Aorta (tissue), 5 donors: ENCODE data around the gene ZBP1. TPM values are rescaled to one million over a fixed set of nuclear protein-coding genes. Genes with fewer than 3 reads are reported as not detected.

ENCODE experiments used
- ATAC-seq: fragments of 200-7000 bp; cut with Tn5 transposase; one replicate; pipeline ENCODE4 v1.9.1; 2022; ENCODE audit warnings: moderate library complexity; ENCODE audit not compliant: low FRiP score
- DNase-seq, 2 donors: peaks; one replicate each; pipeline ENCODE4 v3.0.0-alpha.2; 2020
- H3K27ac ChIP-seq, 2 donors: one replicate each; pipeline ENCODE4 v1.5.1; 2013; ENCODE audit warnings: low read length in 2 of 2, mild to moderate bottlenecking in 2 of 2, moderate library complexity in 2 of 2, control low read depth in 1 of 2, inconsistent platforms in 1 of 2, low read depth in 1 of 2
- H3K27me3 ChIP-seq, 2 donors: one replicate each; pipeline ENCODE4 v1.6.1; 2013; ENCODE audit warnings: control low read depth in 1 of 2, low read length in 1 of 2, mild to moderate bottlenecking in 1 of 2, moderate library complexity in 1 of 2; ENCODE audit not compliant: insufficient read depth in 2 of 2, control insufficient read depth in 1 of 2
- H3K36me3 ChIP-seq, 2 donors: one replicate each; pipeline ENCODE4 v1.6.1; 2013; ENCODE audit warnings: control low read depth in 1 of 2, low read length in 1 of 2, mild to moderate bottlenecking in 1 of 2; ENCODE audit not compliant: insufficient read depth in 2 of 2, control insufficient read depth in 1 of 2
- H3K4me1 ChIP-seq, 2 donors: one replicate each; pipeline ENCODE4 v1.6.1; 2013; ENCODE audit warnings: low read length in 2 of 2, control low read depth in 1 of 2, mild to moderate bottlenecking in 1 of 2, moderate library complexity in 1 of 2; ENCODE audit not compliant: insufficient read depth in 2 of 2, control insufficient read depth in 1 of 2
- H3K4me3 ChIP-seq, 2 donors: one replicate each; pipeline ENCODE4 v1.5.1; 2013; ENCODE audit warnings: low read length in 2 of 2, control low read depth in 1 of 2, mild to moderate bottlenecking in 1 of 2
- H3K9me3 ChIP-seq: one replicate; pipeline ENCODE4 v1.6.1; 2013; ENCODE audit warnings: mild to moderate bottlenecking, low read length; ENCODE audit not compliant: control insufficient read depth
- WGBS, 2 donors: extraction: QIAGEN DNeasy Blood & Tissue Kit; methylation state at CpG; one replicate each; pipeline ENCODE4 v1.1.7; 2013; 5-methylcytosine and 5-hydroxymethylcytosine counted together
- intact Hi-C, 2 donors: fragments of 100-400 bp; cut with DNase I; formaldehyde crosslinking; loops; one replicate each; pipeline versions ENCODE4 v1.14.2 to v1.15.0; 2022
- polyA plus RNA-seq, 2 donors: library from polyadenylated mRNA; stranded (reverse); fragments of 200-250 nt; gene quantifications; one replicate each; pipeline ENCODE4 v1.2.3, GENCODE V29; 2013
- total RNA-seq, 2 donors: library from RNA; stranded (reverse); fragmentation: NEBNext Ultra II Directional; extraction: Animal tissue kit (Norgen Biotek cat#: 25700); gene quantifications; one replicate each; pipeline ENCODE4 v1.2.1, GENCODE V29; 2021
- donor health status: healthy with polysubstance abuse.
- donor health status: Bipolar disorder and iron deficiency.
- donor health status: DM: no; HTN: no; CAD: no.
- donor health status: DM: no; HTN: no; CAD: no.
- donor health status: DM: yes; HTN: yes; CAD: no.

The ZBP1 gene
- total and polyA plus RNA-seq, 4 donors = 0.20 to 1.6 (median 0.69) TPM

DNA sequence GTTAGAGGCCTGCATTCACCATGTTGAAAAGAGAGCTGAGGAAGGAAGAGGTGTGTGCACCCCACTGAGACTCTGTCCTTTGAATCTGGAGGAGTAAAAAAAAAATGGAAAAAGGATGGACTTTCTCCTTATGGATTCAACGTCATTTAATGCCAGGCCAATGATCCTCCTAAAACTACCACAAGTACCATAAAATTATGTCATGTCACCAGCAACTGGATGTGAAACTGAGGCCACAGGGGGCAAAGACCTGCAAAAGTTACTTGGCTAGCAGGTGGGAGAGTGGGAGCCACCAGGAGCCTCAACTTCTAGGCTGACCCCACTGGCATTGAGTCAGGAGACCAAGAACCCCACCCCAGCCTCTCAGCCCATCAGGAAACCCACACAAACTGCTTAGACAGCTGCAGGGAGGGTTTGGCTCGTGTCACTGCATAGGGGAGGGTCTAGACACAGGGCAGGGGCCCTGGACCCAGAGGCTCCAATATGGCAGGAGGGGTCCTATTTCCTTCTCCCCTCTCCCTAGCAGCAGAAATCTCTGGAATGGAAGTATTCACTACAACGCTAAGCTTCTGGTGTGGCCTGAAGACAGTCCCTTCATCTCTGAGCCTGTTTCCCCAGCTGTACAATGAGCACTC lies 48.3 kb downstream of the ZBP1 start:
- no peak overlapping the region for H3K4me3 ChIP-seq
- DNase-seq (no peak), ATAC-seq (no peak)
- no peaks in the 10 kb centered on the region for H3K4me1 ChIP-seq
- intact Hi-C loops = no loop called here
- H3K27ac ChIP-seq = no peak overlapping the region
- H3K27me3 ChIP-seq = no peaks in the 10 kb centered on the region
- no peaks in the 10 kb centered on the region for H3K9me3 ChIP-seq
- WGBS, 2 donors = 88 to 93% methylated on average over 3 of the region's 3 CpGs
- no peaks in the 10 kb centered on the region for H3K36me3 ChIP-seq

DNA sequence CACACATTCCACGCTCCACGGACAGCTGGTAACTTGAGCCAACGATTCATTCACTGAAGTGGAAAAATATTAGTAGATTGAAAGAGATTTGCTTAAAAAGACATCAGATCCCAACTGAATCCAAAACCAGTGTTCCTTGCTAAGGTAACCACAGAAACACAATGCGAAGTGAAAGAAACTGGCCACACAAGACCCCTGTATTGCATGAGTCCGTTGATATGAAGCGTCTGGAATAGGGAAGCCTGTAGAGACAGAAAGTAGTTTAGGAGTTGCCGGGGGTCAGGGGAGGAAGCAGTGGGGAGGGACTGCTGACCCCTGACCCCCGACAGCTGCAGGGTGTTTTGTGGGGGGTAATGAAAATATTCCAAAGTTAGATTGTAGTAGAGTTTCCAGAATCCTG lies 49.3 kb downstream of the ZBP1 start:
- DNase-seq (no peak), ATAC-seq (no peak)
- no peaks in the 10 kb centered on the region for H3K36me3 ChIP-seq
- 69 to 71% methylated on average over 8 of the region's 8 CpGs for WGBS, 2 donors
- no peak overlapping the region for H3K4me3 ChIP-seq
- intact Hi-C loops = no loop called here
- no peaks in the 10 kb centered on the region for H3K4me1 ChIP-seq
- H3K9me3 ChIP-seq = no peaks in the 10 kb centered on the region
- H3K27me3 ChIP-seq = no peaks in the 10 kb centered on the region
- no peak overlapping the region for H3K27ac ChIP-seq

DNA sequence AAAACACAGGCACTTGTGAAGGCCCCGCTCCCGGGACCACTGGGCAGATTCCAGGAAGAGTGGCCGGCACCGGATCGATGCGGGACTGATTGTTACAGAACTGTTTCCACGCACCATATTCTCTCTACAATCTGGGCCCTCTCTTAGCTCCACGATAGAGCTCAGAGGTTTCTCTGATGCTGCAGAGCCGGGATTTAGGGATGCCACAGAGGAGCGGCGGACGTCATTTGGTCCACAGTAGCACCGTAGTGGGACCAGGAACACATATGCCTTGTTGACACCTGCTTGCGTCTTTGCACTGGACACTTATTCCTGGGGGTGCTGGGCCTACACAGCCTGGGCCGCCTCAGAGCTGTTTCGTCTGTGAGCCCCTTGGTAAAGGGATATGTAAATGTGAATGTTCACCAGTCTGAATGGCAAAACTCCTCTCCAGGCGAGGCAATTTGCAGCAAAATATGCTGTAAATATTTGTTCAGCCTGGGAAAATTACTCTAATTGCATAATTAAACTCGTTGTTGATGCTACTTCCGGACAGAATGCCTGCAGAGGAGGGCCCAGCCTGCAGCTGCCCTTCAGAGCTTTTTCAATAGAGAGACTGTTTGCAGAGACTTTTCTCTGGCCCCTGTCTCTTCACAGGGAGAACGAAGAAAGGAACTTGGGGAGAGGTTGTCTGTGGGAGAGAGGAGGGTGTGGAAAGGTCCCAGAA lies 49.9 kb downstream of the ZBP1 start:
- no peaks in the 10 kb centered on the region for H3K36me3 ChIP-seq
- no peak overlapping the region for H3K4me3 ChIP-seq
- WGBS, 2 donors = 84% methylated on average over 20 of the region's 20 CpGs
- H3K27ac ChIP-seq = no peak overlapping the region
- H3K4me1 ChIP-seq = no peaks in the 10 kb centered on the region
- no peak for ATAC-seq
- no peaks in the 10 kb centered on the region for H3K9me3 ChIP-seq
- intact Hi-C loops = no loop called here
- H3K27me3 ChIP-seq = no peaks in the 10 kb centered on the region
- peak in 1 of 2 donors; percentile 41 for DNase-seq

DNA sequence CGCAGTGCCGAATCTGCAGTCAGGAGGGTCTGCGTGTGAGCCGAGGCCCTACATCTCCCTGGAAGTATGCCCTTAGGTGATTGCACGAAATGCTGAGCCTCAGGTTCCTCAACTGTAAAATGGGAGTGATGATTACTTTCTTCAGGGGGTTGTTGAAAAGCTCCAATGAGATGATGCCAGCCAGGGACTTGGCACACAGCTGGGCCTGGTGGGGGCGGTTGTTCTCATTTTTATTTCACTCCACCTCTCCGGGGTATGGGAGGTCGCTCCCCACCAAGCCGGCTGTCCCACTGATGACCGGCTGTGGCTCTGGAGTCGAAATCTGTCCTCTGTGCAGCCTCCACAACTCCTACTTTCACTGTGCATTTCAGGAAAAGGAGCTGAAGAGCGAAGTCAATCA lies 51.3 kb downstream of the ZBP1 start:
- 92 to 93% methylated on average over 12 of the region's 12 CpGs for WGBS, 2 donors
- no peaks in the 10 kb centered on the region for H3K27me3 ChIP-seq
- intact Hi-C loops = no loop called here

DNA sequence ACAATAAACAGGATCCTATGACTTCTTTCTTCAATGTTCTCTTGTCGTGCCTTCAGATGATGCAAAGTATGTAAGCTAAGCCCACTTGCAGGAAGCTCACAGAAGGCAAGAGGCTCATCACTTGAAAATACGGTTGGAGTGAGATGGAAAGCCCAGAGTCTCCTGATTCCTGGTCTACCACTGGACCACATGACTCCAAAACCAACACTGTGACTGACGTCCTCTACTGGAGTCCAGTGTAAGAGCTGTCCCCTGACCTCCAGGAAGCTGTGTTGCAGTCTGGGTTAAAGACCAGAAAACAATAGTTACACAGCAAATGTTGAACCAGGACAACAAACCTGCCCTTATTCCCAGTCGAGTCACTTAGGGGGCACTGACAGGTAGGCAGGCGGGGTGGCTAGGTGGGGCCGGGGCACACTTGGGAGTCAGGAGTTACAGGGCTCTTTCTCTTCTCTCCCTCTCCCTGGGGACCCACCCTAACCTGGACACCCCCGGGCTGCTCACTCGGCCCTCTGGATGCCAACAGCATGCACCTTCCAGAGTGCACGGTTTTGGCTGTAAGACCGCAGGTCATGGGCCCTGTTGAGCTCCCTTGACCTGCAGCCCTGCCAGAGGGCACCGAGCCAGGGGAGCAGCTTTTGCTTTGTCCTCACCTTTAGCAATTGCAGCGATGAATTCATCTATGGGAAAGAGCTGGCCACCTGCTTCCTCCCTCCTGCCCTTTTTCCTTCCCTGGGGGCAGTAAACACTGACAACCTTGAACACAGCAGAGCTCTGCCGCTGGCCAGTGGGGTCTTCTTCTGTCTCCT lies 51.9 kb downstream of the ZBP1 start:
- WGBS, 2 donors = 80 to 83% methylated on average over 13 of the region's 13 CpGs
- no peak overlapping the region for H3K27ac ChIP-seq
- H3K4me1 ChIP-seq = no peaks in the 10 kb centered on the region
- ATAC-seq = no peak
- no peaks in the 10 kb centered on the region for H3K36me3 ChIP-seq
- peak in 1 of 2 donors; percentile 57 for DNase-seq
- H3K4me3 ChIP-seq = no peak overlapping the region
- intact Hi-C loops = no loop called here
- no peaks in the 10 kb centered on the region for H3K27me3 ChIP-seq
- H3K9me3 ChIP-seq = no peaks in the 10 kb centered on the region

More for the DNA sequence above, 51.3 kb downstream of the ZBP1 start:
- DNase-seq (no peak), ATAC-seq (no peak)
- H3K36me3 ChIP-seq = no peaks in the 10 kb centered on the region
- no peaks in the 10 kb centered on the region for H3K4me1 ChIP-seq
- no peak overlapping the region for H3K27ac ChIP-seq
- no peak overlapping the region for H3K4me3 ChIP-seq
- no peaks in the 10 kb centered on the region for H3K9me3 ChIP-seq

DNA sequence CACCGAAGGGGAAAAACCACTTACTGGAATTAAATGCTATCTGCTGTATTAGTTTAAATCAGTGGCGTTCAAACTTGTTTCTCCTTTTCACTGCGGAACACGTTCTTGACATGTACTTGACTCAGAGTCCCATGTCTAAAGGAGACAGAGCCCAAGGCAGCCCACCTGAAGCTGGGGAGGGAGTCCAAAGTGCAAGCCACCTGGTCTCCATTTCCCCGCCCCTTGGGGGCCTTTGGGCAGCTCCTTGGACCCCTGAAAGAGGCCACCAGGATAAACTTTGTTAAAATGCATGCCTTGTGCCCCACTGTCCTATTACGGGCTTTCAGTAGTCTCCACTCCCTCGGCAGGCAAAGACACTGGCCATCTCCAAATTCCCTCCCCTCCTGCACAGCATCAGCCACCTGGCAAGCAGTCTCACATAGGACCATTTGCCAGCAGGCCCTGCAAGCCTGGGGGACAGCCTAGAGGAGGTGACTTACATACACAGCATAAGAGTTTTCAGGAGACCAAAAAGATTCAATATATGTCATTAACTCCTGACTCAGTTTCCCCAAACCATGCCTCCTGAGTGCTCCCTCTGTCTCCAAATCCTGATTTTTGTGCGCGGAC lies 52.7 kb downstream of the ZBP1 start:
- ATAC-seq (no peak), DNase-seq (no peak)
- intact Hi-C loops = no loop called here

DNA sequence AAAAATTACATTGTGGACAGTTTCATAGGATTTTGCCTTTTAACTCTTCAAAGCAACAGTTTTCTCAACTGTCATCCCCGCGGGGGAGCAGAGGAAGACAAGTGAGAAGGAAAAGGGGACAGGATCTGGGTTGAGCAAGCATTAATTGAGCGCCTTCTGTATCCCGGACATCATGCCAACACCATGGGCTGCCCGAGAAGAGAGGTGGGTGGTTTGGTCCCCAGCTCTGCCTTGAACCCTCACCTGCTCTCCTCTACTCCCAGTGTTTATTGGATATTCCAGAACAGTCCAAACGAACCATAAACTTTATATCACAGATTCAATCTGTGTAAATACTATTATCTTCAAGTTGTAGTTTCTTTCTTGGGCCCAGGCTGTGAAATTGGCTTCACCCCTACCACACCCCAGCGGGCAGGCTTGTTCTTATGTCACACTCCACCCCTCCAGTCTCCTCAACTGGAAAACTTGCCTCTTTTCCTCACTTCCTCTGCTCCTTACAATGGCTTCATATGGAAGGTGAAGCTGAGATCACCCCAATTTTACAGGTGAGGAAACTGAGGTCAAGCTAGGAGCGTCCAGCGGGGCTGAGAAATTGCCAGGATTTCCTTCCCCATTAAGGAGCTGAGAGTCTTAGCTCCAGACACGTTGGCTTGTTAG lies 53.3 kb downstream of the ZBP1 start:
- H3K4me1 ChIP-seq = no peaks in the 10 kb centered on the region
- no peak overlapping the region for H3K4me3 ChIP-seq
- intact Hi-C loops = no loop called here
- H3K9me3 ChIP-seq = no peaks in the 10 kb centered on the region
- no peaks in the 10 kb centered on the region for H3K36me3 ChIP-seq
- DNase-seq (no peak), ATAC-seq (no peak)
- 76 to 81% methylated on average over 10 of the region's 10 CpGs for WGBS, 2 donors
- no peak overlapping the region for H3K27ac ChIP-seq
- H3K27me3 ChIP-seq = no peaks in the 10 kb centered on the region

More for the DNA sequence above, 52.7 kb downstream of the ZBP1 start:
- H3K9me3 ChIP-seq = no peaks in the 10 kb centered on the region
- H3K36me3 ChIP-seq = no peaks in the 10 kb centered on the region
- H3K27ac ChIP-seq = no peak overlapping the region
- no peaks in the 10 kb centered on the region for H3K27me3 ChIP-seq
- no peak overlapping the region for H3K4me3 ChIP-seq
- 80 to 81% methylated on average over 9 of the region's 9 CpGs for WGBS, 2 donors
- H3K4me1 ChIP-seq = no peaks in the 10 kb centered on the region

DNA sequence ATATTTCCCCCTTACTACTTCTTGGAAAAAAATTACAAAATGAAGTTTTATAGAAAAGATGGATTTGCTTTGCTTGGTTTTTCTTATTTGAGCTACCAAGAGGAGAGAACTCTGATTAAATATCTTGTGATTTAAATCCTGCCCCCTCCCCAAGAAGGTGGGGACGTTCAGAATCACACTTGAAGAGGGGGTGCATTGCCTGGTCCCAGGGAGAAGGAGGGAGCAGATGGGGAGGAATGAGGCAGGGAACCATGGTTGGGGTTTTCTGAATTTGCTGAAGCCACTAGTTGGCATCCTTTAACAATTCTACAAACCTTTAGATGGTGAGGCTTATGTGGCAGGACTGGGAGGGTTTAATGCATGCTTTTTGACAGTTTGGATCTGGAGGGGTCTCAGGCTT lies 53.8 kb downstream of the ZBP1 start:
- H3K9me3 ChIP-seq = no peaks in the 10 kb centered on the region
- H3K36me3 ChIP-seq = no peaks in the 10 kb centered on the region
- DNase-seq = no peak
- intact Hi-C loops = no loop called here
- no peak overlapping the region for H3K4me3 ChIP-seq
- no peaks in the 10 kb centered on the region for H3K27me3 ChIP-seq
- no peaks in the 10 kb centered on the region for H3K4me1 ChIP-seq
- no peak for ATAC-seq
- no peak overlapping the region for H3K27ac ChIP-seq
- WGBS, 2 donors = 13 to 22% methylated on average over 1 of the region's 1 CpG
